ENCODE results near the gene VSX1.

The VSX1 gene

GRCh38 chr20:25046181-25046641 is 35.7 kb downstream of the VSX1 start:
- no peak overlapping the region for H3K9ac ChIP-seq
- no peaks in the 10 kb centered on the region for H3K4me1 ChIP-seq (ENCODE audit: low read depth, poor library complexity, severe bottlenecking)
- no peaks in the 10 kb centered on the region for H3K36me3 ChIP-seq (ENCODE audit: insufficient read depth)
- no peak overlapping the region for H3K4me2 ChIP-seq
- H3K79me2 ChIP-seq (ENCODE audit: insufficient read depth, low read depth), result no peaks in the 10 kb centered on the region
- no peak overlapping the region for H3K27ac ChIP-seq
- no peak overlapping the region for H3K4me3 ChIP-seq (IDR thresholded peaks at IDR 0.05; ENCODE audit: insufficient read depth, low read depth, low read length)
- no peak for TF ChIP-seq CTCF (conservative IDR thresholded peaks at IDR 0.05; ENCODE audit: low read depth, low read length)
- no peaks in the 10 kb centered on the region for H4K20me1 ChIP-seq (ENCODE audit: insufficient read depth)
- H2AFZ ChIP-seq (ENCODE audit: low read depth), result no peak overlapping the region
- H3K27me3 ChIP-seq (ENCODE audit: insufficient read depth, low read depth), result no peaks in the 10 kb centered on the region

GRCh38 chr20:25045343-25045712 is 36.6 kb downstream of the VSX1 start:
- H3K27me3 ChIP-seq (ENCODE audit: insufficient read depth, low read depth), result no peaks in the 10 kb centered on the region
- no peak overlapping the region for H3K4me2 ChIP-seq
- no peak for TF ChIP-seq CTCF (conservative IDR thresholded peaks at IDR 0.05; ENCODE audit: low read depth, low read length)
- no peaks in the 10 kb centered on the region for H3K4me1 ChIP-seq (ENCODE audit: low read depth, poor library complexity, severe bottlenecking)
- no peaks in the 10 kb centered on the region for H4K20me1 ChIP-seq (ENCODE audit: insufficient read depth)
- H3K4me3 ChIP-seq (IDR thresholded peaks at IDR 0.05; ENCODE audit: insufficient read depth, low read depth, low read length), result no peak overlapping the region
- no peak overlapping the region for H2AFZ ChIP-seq (ENCODE audit: low read depth)
- H3K36me3 ChIP-seq (ENCODE audit: insufficient read depth), result no peaks in the 10 kb centered on the region
- H3K9ac ChIP-seq, result no peak overlapping the region
- H3K27ac ChIP-seq, result no peak overlapping the region
- no peaks in the 10 kb centered on the region for H3K79me2 ChIP-seq (ENCODE audit: insufficient read depth, low read depth)

- no peaks in the 10 kb centered on the region for H3K79me2 ChIP-seq (ENCODE audit: insufficient read depth, low read depth)
Measured at GRCh38 chr20:25044660-25045342, 37.1 kb downstream of the VSX1 start.

GRCh38 chr20:25044261-25044560 is 37.7 kb downstream of the VSX1 start:
- Histone ChIP-seq H3K27me3 (ENCODE audit: insufficient read depth, low read depth) (no peaks in the 10 kb centered on the region), H3K9ac (no peak overlapping the region), H3K79me2 (ENCODE audit: insufficient read depth, low read depth) (no peaks in the 10 kb centered on the region), H3K4me1 (ENCODE audit: low read depth, poor library complexity, severe bottlenecking) (no peaks in the 10 kb centered on the region), H4K20me1 (ENCODE audit: insufficient read depth) (no peaks in the 10 kb centered on the region), H3K4me2 (no peak overlapping the region), H3K27ac (no peak overlapping the region), H2AFZ (ENCODE audit: low read depth) (no peak overlapping the region), H3K4me3 (IDR thresholded peaks at IDR 0.05; ENCODE audit: insufficient read depth, low read depth, low read length) (no peak overlapping the region), H3K36me3 (ENCODE audit: insufficient read depth) (no peaks in the 10 kb centered on the region)
- TF ChIP-seq CTCF (conservative IDR thresholded peaks at IDR 0.05; ENCODE audit: low read depth, low read length), result no peak

More at GRCh38 chr20:25044660-25045342, 37.1 kb downstream of the VSX1 start:
- no peak overlapping the region for H3K27ac ChIP-seq
- no peaks in the 10 kb centered on the region for H3K27me3 ChIP-seq (ENCODE audit: insufficient read depth, low read depth)
- TF ChIP-seq CTCF (conservative IDR thresholded peaks at IDR 0.05; ENCODE audit: low read depth, low read length), result no peak
- no peak overlapping the region for H3K4me2 ChIP-seq
- H3K9ac ChIP-seq, result no peak overlapping the region
- H3K36me3 ChIP-seq (ENCODE audit: insufficient read depth), result no peaks in the 10 kb centered on the region
- H2AFZ ChIP-seq (ENCODE audit: low read depth), result no peak overlapping the region
- no peaks in the 10 kb centered on the region for H3K4me1 ChIP-seq (ENCODE audit: low read depth, poor library complexity, severe bottlenecking)
- no peaks in the 10 kb centered on the region for H4K20me1 ChIP-seq (ENCODE audit: insufficient read depth)
- no peak overlapping the region for H3K4me3 ChIP-seq (IDR thresholded peaks at IDR 0.05; ENCODE audit: insufficient read depth, low read depth, low read length)
